CD8-positive, alpha-beta memory T cell (primary cell): Measurements from ENCODE around the gene LHX6. TPM values are rescaled to one million over a fixed set of nuclear protein-coding genes. Genes with fewer than 3 reads are reported as not detected.

Source experiments
- CTCF ChIA-PET: fragments of 350-600 bp; sonication (Branson Sonifier 250); formaldehyde crosslinking; loops from one replicate; lab custom pipeline; 2021; ENCODE audit warnings: antibody characterized with exemption; lab: Charles Lee
- POLR2A ChIA-PET: fragments of 350-600 bp; sonication (Branson Sonifier 250); formaldehyde crosslinking; loops from one replicate; lab custom pipeline; 2021; ENCODE audit warnings: antibody characterized with exemption; lab: Charles Lee
- DNase-seq, 5 donors: peaks; one replicate each; pipeline versions ENCODE4 v3.0.0 to v3.0.0-alpha.2; 2020 to 2022; ENCODE audit warnings: mixed read lengths in 1 of 5
- H3K27ac ChIP-seq: one replicate; pipeline ENCODE4 v1.7.0; 2013; ENCODE audit warnings: low read depth, mild to moderate bottlenecking, low read length, moderate library complexity
- H3K27me3 ChIP-seq: 2 replicates; pipeline ENCODE4 v1.7.0; 2013; ENCODE audit warnings: low read length, mild to moderate bottlenecking; ENCODE audit not compliant: insufficient read depth, poor library complexity, severe bottlenecking
- H3K36me3 ChIP-seq: 2 replicates; pipeline ENCODE4 v1.7.0; 2013; ENCODE audit warnings: mild to moderate bottlenecking, low read length, moderate library complexity; ENCODE audit not compliant: insufficient read depth
- H3K4me1 ChIP-seq: 2 replicates; pipeline ENCODE4 v1.7.0; 2013; ENCODE audit warnings: mild to moderate bottlenecking, low read length, moderate library complexity; ENCODE audit not compliant: insufficient read depth
- H3K4me3 ChIP-seq: 2 replicates; pipeline ENCODE4 v1.7.0; 2013; ENCODE audit warnings: mild to moderate bottlenecking, low read length
- H3K9me3 ChIP-seq: 2 replicates; pipeline ENCODE4 v1.7.0; 2013; ENCODE audit warnings: mild to moderate bottlenecking, low read length
- H3K27ac Mint-ChIP-seq, 8 donors: one replicate each; pipeline ENCODE4 v1.8.0; 2020 to 2021; ENCODE audit warnings: mixed read lengths in 8 of 8, mild to moderate bottlenecking in 6 of 8, inconsistent platforms in 3 of 8, moderate library complexity in 3 of 8
- H3K27me3 Mint-ChIP-seq, 2 donors: one replicate each; pipeline ENCODE4 v1.8.0; 2020 to 2021; ENCODE audit warnings: mixed read lengths in 2 of 2, mild to moderate bottlenecking in 1 of 2, moderate library complexity in 1 of 2
- H3K36me3 Mint-ChIP-seq, 3 donors: one replicate each; pipeline ENCODE4 v1.8.0; 2020 to 2021; ENCODE audit warnings: mixed read lengths in 3 of 3, inconsistent platforms in 1 of 3, mild to moderate bottlenecking in 1 of 3
- H3K4me1 Mint-ChIP-seq, 3 donors: one replicate each; pipeline ENCODE4 v1.8.0; 2020 to 2021; ENCODE audit warnings: mixed read lengths in 3 of 3, inconsistent platforms in 1 of 3, mild to moderate bottlenecking in 1 of 3
- H3K4me3 Mint-ChIP-seq, 7 donors: one replicate each; pipeline ENCODE4 v1.8.0; 2020 to 2021; ENCODE audit warnings: mixed read lengths in 7 of 7, mild to moderate bottlenecking in 6 of 7, moderate library complexity in 4 of 7, inconsistent platforms in 2 of 7
- H3K9me3 Mint-ChIP-seq, 5 donors: one replicate each; pipeline ENCODE4 v1.8.0; 2020 to 2022; ENCODE audit warnings: mixed read lengths in 5 of 5, mild to moderate bottlenecking in 3 of 5, moderate library complexity in 2 of 5, inconsistent platforms in 1 of 5
- polyA plus RNA-seq: library from polyadenylated mRNA; unstranded; fragments of 300-500 nt; fragmentation: Illumina TruSeq; gene quantifications from one replicate; pipeline ENCODE4 v1.2.3, GENCODE V29; 2021
- total RNA-seq, 2 experiments: library from RNA; stranded (reverse); gene quantifications; one replicate each; pipeline ENCODE4 v1.2.3, GENCODE V29; 2021

LHX6 gene
- total and polyA plus RNA-seq, 3 experiments from 2014 or later = not detected

DNA sequence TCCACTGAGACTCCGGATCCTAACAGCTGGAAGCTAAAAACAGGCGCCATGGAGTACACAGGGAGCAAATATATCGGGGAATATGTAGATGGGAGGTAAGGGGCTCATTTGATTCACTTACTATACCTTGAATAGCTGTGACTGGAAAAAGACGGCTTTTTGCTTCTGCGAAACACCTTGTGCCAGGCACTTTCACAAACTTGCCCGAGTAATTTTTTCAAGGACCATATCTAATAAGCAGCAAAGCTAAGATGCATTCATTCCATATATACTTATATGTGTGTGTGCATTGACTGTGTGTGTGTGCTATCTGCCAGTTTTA is 68.9 kb downstream of the LHX6 start:
- Mint-ChIP-seq H3K36me3 (peaks cover 0 to 9% (median 7%) of the 10 kb centered on the region in 3 donors), H3K9me3 (peaks cover 0 to 8% (median 6%) of the 10 kb centered on the region in 5 donors), H3K4me3 (peak overlapping the region; percentile 93 to 100 (median 97)), H3K27me3 (peaks cover 10 to 32% of the 10 kb centered on the region in 2 donors), H3K27ac (peak overlapping the region; percentile 89 to 99 (median 97)), H3K4me1 (peaks cover 35 to 48% (median 42%) of the 10 kb centered on the region in 3 donors)
- ChIA-PET POLR2A (interaction anchor here (1.3 kb wide), 1 partner anchor 105 kb away, joined by 5 read pairs; the partner anchor contains the start of genes MRRF and RBM18), CTCF (interaction anchor here (1.1 to 2.2 kb wide), 5 partner anchors 15 to 191 kb away, joined by 3 to 9 read pairs (median 3); partner anchors contain the start of genes MRRF and RBM18)
- peaks cover 27% of the 10 kb centered on the region for H3K4me1 ChIP-seq
- no peak for DNase-seq
- H3K4me3 ChIP-seq = peak overlapping the region; percentile 92
- H3K27ac ChIP-seq = peak overlapping the region; percentile 91
- H3K27me3 ChIP-seq = no peaks in the 10 kb centered on the region
- no peaks in the 10 kb centered on the region for H3K36me3 ChIP-seq
- no peaks in the 10 kb centered on the region for H3K9me3 ChIP-seq

DNA sequence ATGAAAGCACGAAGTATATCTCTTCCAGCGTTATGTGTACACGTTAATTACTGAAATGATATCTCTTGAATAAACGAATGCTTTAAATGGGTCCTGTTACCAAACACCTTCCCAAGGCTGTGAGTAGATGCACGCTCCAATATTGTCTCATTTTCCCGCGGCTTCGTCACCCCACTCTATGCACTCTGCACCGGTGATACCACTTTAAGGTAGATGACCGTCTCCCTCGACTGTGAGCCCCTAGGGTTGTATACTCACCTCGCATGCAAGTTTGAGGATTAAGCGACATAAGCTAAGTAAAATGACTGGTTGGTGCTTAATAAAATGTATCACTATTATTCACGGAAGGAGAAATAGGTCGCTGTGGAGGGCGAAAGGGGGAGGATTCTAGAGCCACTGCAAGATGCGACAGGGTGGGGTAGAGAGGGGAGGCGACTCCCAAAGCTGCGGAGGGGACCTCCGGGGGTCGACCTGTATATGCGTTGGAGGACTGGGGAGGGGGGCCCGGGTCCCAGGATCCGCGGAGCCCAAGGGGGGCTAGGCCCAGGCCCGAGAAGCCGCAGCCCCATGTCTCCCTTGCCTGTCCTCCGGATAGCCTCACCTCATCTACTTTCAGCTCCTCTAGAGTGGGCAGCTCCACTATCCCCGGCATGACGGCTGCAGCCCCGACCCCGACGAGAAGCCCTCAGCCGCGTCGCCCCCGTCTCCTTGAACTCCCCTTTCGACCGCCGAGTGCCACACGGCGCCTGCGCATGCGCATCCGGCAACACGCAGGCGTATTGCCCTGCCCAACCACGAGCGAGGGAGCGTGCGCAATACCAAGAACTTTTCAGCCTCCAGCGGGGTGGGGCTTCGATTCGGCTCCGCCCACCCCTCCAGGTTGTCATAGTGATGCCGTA is 69.5 kb downstream of the LHX6 start, which contains the start of the genes MORN5 and NDUFA8:
TSS of gene MORN5 (plus strand) at position 883 of the 899 bp plus-strand sequence. CDS start 65 bp downstream, outside the sequence.
TSS of gene NDUFA8 (minus strand) at position 754 of the 899 bp plus-strand sequence. CDS start at position 652, 102 bp downstream.
- H3K27ac ChIP-seq = peak within 1 kb of the TSS; percentile 91
- Mint-ChIP-seq H3K27ac (peak within 1 kb of the TSS; percentile 89 to 99 (median 97)), H3K27me3 (peaks cover 8 to 26% of the 10 kb centered on the region in 2 donors), H3K4me1 (peaks cover 39 to 53% (median 46%) of the 10 kb centered on the region in 3 donors), H3K9me3 (peaks cover 0 to 8% (median 6%) of the 10 kb centered on the region in 5 donors), H3K4me3 (peak within 1 kb of the TSS; percentile 93 to 100 (median 97)), H3K36me3 (peaks cover 0 to 9% (median 7%) of the 10 kb centered on the region in 3 donors)
- no peaks in the 10 kb centered on the region for H3K9me3 ChIP-seq
- no peaks in the 10 kb centered on the region for H3K36me3 ChIP-seq
- POLR2A ChIA-PET = interaction anchor here (0.9 to 1.3 kb wide), 2 partner anchors 13 to 106 kb away, joined by 3 to 5 read pairs; partner anchors contain the start of genes MRRF and RBM18
- peak; percentile 93 to 98 (median 95) for DNase-seq
- peak within 1 kb of the TSS; percentile 92 for H3K4me3 ChIP-seq
- CTCF ChIA-PET = interaction anchor here (1.1 to 2.2 kb wide), 5 partner anchors 14 to 191 kb away, joined by 3 to 9 read pairs (median 4); partner anchors contain the start of genes MRRF and RBM18
- peaks cover 27% of the 10 kb centered on the region for H3K4me1 ChIP-seq
- H3K27me3 ChIP-seq = no peaks in the 10 kb centered on the region

DNA sequence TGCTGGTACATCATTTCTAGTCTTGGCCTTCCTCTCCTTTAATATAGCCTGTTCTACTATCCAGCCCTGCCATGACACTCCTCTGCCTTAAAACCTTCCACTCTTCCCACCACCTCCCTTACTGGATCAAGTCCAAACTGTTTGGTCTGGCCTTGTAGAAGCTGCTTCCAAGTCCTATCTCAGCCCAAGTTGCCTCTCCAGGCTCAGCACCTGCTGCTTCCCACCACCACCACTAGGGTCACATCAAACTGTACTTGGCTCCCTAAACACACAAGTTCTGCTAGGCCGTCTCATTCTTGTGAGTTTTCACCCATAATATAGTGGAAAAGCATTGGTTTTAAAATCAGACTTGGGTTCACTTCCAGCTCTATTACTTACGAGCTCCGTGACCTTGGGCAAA is 70.6 kb downstream of the LHX6 start:
- peaks cover 8 to 20% of the 10 kb centered on the region in 2 donors for H3K27me3 Mint-ChIP-seq
- Histone ChIP-seq H3K4me1 (peaks cover 27% of the 10 kb centered on the region), H3K4me3 (no peak overlapping the region), H3K27me3 (no peaks in the 10 kb centered on the region), H3K36me3 (no peaks in the 10 kb centered on the region), H3K27ac (no peak overlapping the region), H3K9me3 (no peaks in the 10 kb centered on the region)
- DNase-seq = peak in 2 of 5 donors; percentile 6 to 18
- H3K9me3 Mint-ChIP-seq = peaks cover 0 to 8% (median 6%) of the 10 kb centered on the region in 5 donors
- peak overlapping the region; percentile 16 to 100 (median 48) for H3K4me3 Mint-ChIP-seq
- peak overlapping the region in 5 of 8 donors; percentile 25 to 85 (median 39) for H3K27ac Mint-ChIP-seq
- ChIA-PET CTCF (interaction anchor here (1.6 to 2.2 kb wide), 2 partner anchors 33 to 192 kb away, joined by 5 to 9 read pairs; no protein-coding TSS in a partner anchor), POLR2A (interaction anchor here (0.9 to 1.2 kb wide), 2 partner anchors 12 to 107 kb away, joined by 3 read pairs; partner anchors contain the start of genes MRRF and RBM18)
- H3K4me1 Mint-ChIP-seq = peaks cover 41 to 64% (median 57%) of the 10 kb centered on the region in 3 donors
- peaks cover 0 to 12% (median 7%) of the 10 kb centered on the region in 3 donors for H3K36me3 Mint-ChIP-seq

DNA sequence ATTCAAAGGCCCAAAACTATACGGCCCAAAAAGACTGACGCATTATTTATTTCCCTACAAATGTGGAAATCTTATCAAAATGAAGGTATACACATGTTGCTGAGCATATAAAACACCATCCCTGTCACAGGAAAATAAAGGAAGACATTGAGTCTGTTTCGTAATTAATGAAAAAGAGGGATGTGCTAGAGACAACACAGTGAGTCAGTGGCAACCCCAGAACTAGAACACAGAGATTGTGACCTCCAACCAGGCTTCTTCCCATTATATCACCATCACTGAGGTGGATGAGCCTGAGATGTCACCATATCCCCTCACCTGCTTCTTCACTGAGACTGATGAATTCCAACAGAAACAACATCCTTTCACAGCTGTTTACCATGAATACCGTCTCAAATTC is 73.0 kb downstream of the LHX6 start:
- Mint-ChIP-seq H3K9me3 (no peaks in the 10 kb centered on the region), H3K36me3 (peaks cover 3 to 26% (median 4%) of the 10 kb centered on the region in 3 donors), H3K4me1 (peaks cover 50 to 78% (median 61%) of the 10 kb centered on the region in 3 donors), H3K27ac (peak overlapping the region in 2 of 8 donors; percentile 3 to 30), H3K27me3 (peaks cover 2% of the 10 kb centered on the region in 2 donors), H3K4me3 (no peak overlapping the region)
- Histone ChIP-seq H3K27me3 (no peaks in the 10 kb centered on the region), H3K4me3 (no peak overlapping the region), H3K4me1 (peaks cover 27% of the 10 kb centered on the region), H3K27ac (no peak overlapping the region), H3K9me3 (no peaks in the 10 kb centered on the region), H3K36me3 (no peaks in the 10 kb centered on the region)
- CTCF ChIA-PET = interaction anchor here (0.8 to 1.4 kb wide), 3 partner anchors 32 to 195 kb away, joined by 3 to 4 read pairs (median 3); no protein-coding TSS in a partner anchor
- POLR2A ChIA-PET = no interaction called here
- no peak for DNase-seq

Other genes with a start within 250 kb of the LHX6 start
- 1 to 10 TPM; 4.0 to 4.5 TPM for gene TTLL11, start 135.6 kb downstream of the LHX6 start, total RNA-seq
- gene TTLL11, start 135.6 kb downstream of the LHX6 start, polyA plus RNA-seq = 6.2 TPM
- gene NDUFA8, start 69.2 kb downstream of the LHX6 start, total RNA-seq = 10 to 100 TPM; 50.7 to 54.6 TPM
- gene NDUFA8, start 69.2 kb downstream of the LHX6 start, polyA plus RNA-seq = 74.4 TPM
- not detected for gene MORN5, start 69.0 kb downstream of the LHX6 start, total RNA-seq
- gene MORN5, start 69.0 kb downstream of the LHX6 start, polyA plus RNA-seq = not detected
- 10 to 100 TPM; 36.6 to 37.4 TPM for gene RBM18, start 35.9 kb upstream of the LHX6 start, total RNA-seq
- gene RBM18, start 35.9 kb upstream of the LHX6 start, polyA plus RNA-seq = 26.2 TPM
- 10 to 100 TPM; 74.6 to 75.9 TPM for gene MRRF, start 35.9 kb upstream of the LHX6 start, total RNA-seq
- gene MRRF, start 35.9 kb upstream of the LHX6 start, polyA plus RNA-seq = 18.9 TPM
- gene PTGS1, start 142.1 kb upstream of the LHX6 start, total RNA-seq = under 1 TPM; 0.27 to 0.44 TPM
- not detected for gene PTGS1, start 142.1 kb upstream of the LHX6 start, polyA plus RNA-seq
- not detected for gene OR1J1, start 249.0 kb upstream of the LHX6 start, total RNA-seq
- gene OR1J1, start 249.0 kb upstream of the LHX6 start, polyA plus RNA-seq = not detected